ENCODE results near the gene MYH13.
A peak's percentile ranks its signal among the peaks of the same experiment; 100 is the strongest.

Gene MYH13

DNA sequence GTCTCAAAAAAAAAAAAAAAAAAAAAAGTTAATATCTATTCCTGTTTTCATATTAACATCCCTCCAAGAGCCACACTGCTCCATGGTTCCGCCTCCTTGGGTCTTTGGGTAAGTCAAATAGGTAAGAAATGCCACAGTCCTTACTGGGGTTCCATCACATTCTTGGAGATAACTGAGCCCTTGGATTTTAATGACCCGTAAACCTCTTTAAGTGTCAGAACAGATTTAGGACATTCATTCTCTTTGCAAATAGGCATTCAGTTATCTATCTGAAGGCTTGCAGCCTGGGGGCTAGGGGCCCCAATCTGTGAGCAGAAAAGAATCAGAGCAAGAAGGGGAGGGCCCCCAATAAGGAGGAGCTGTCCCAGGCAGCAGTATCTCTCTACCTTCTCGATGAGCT, 28.0 kb downstream of the MYH13 start:
- no peak for DNase-seq (ENCODE audit: low read depth)

DNA sequence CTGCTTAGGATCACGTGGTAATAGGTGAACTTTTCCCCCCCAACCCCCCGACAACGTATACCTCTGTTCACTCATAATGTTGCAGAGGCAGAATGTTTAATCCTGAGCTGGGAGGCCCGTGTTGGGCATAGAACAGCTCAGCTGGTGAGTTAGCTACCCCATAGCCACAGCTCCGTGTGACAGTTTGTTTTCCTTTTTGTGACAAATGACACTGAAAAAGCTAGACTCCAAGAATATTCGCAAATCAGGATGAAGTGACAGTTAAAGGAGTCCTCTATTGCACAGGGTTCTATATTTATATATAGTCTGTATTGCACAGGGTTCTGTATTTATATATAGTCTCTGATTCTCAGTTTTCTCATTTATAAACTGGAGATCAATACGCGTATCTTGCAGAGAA, 33.8 kb downstream of the MYH13 start:
- no peak for DNase-seq (ENCODE audit: low read depth)

DNA sequence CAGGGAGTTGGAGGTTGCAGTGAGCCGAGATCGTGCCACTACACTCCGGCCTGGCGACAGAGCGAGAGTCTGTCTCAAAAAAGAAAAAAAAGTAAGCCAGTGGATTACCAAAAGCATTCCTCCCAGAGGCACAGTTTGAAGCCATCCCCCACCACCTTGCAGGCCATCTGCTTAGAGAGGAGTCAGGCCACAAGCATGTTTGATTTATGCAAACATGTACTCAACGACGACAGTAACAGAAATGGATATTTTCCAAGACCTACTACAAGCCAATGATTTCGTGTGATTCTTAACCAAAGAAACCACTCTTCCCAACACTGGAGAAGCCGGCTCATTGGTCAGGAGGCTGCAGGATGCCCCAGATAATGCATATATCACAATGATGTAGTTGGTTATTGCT, 34.8 kb downstream of the MYH13 start:
- DNase-seq (ENCODE audit: low read depth), result no peak

DNA sequence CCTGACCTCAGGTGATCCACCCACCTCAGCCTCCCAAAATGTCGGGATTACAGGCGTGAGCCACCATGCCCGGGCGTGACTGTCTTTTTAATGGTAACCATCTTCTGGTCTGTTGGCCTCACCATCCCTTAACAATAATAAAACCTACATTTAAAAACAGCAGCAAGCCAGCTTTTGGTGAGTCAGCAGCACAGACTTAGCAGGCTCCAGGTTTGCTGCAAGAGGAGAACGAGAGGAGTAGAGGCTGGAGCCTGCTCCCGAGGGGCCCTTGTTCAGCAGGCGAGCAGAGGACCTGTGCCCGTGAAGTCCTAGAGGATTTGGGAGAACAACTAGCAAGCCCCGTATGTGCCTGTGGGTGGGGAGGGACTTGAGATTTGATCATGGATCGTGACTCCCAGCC, 35.7 kb downstream of the MYH13 start:
- DNase-seq (ENCODE audit: low read depth), result no peak

DNA sequence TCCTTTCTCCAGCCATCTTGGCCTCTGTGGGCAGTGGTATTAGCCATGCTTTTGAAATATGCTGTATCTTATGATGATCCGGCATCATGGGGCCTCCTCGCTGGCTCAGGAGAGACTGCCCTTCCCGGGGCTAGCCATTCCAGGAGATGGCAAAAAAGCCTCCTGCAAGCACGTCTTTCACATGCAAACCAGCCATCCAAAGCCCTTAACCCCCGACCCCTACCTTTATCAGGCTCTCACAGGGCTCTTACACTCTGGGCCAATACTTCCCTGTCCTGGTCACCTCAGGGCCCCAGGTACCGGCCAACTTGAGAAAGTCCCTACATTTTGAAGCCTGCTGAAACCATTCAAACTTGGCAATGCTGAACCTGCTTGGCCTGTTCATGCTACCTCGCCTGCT, 36.4 kb downstream of the MYH13 start:
- DNase-seq (ENCODE audit: low read depth), result no peak

DNA sequence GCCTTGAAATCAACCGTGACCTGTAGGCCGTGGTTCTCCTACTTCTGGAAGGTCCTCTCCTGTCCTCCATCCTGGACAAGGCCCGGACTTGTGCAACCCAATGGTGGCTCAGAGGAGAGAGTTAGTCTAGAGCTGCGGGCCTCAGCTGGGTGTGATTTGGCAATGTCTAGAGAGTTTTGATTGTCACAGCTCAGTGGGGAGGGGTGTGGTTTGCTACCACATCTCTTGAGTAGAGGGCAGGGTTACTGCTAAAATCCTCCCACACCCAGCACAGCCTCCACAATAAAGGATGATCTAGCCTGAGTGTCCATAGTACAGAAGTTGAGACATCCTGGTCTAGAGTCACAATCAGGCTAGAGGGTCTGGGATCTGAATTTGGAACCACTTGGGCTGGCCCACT, 40.3 kb downstream of the MYH13 start:
- no peak for DNase-seq (ENCODE audit: low read depth)

DNA sequence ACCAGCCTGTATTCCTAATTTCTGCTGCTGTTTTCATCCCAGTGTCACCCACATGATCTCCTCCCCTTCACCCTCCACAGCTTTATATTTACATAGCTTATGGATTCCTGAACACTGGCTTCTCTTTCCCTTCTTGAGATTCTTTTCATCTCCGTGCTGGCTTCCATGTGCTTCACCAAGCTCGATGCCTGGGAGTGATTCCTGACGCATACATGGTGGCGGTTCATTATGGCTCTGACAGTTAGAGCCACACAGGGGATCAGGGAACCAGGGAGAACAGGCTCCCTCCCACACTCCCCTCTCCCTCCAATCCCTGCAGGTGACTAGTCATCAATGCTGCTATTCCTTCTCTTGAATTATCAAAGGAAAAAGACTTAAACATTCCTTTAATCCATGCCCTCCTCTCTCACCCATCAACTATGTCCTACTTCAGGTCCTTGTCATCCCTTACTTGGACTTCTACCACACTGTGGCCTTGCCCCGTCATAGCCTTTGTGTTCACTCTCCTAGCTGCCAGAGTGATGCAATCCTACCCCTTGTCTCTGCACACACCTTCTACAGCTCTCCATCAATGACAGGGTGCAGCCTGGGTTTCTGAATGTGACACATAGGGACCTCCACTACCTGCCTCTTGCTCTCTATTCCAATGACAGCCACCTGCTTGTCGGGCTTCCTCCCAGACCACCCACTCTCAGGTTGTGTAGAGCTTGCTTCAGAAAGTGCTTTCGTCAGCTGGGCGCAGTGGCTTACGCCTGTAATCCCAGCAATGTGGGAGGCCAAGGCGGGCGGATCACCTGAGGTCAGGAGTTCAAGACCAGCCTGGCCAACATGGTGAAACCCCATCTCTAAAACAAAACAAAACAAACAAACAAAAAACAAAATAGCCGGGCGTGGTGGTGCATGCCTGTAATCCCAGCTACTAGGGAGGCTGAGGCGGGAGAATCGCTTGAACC, 43.6 kb downstream of the MYH13 start:
- no peak for DNase-seq (ENCODE audit: low read depth)

DNA sequence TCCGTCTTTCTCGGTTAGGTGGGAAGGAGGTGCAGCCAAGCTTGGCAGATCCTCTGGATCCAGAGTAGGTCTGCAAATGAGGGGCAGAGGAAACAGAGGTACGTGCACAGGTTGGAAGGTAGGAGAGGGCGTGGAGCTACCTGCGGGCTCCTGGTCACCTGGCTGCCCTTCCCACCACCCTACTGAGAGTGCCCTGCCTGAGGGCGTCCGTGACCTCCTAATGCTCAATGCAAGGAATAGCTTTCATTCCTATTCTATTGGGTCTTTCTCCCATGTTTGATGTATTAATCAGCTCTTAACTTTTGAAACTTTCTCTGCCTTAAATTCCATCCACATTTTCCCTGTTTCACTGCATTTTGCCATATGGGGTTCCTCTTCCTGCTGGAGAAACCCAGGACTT, 44.6 kb downstream of the MYH13 start:
- no peak for DNase-seq (ENCODE audit: low read depth)

DNA sequence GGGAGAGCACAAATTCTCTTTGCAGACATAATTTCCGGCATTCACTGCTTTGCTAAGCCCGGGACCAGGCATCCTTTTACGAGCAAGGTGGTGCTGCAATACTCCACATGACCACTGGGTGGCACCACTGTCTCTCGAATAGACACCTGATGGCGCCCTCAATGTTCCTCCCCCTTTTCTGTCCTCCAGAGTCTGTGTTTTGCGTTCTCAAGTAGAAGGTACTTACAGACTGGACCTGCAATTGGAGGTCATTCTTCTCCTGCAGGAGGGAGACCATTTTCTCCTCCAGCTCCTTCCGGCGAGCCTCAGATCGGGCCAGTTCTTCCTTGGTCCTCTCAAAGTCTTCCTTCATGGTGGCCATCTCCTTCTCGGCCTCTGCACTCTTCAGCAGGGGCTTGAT, 45.2 kb downstream of the MYH13 start:
- peak; percentile 17 for DNase-seq (ENCODE audit: low read depth)

DNA sequence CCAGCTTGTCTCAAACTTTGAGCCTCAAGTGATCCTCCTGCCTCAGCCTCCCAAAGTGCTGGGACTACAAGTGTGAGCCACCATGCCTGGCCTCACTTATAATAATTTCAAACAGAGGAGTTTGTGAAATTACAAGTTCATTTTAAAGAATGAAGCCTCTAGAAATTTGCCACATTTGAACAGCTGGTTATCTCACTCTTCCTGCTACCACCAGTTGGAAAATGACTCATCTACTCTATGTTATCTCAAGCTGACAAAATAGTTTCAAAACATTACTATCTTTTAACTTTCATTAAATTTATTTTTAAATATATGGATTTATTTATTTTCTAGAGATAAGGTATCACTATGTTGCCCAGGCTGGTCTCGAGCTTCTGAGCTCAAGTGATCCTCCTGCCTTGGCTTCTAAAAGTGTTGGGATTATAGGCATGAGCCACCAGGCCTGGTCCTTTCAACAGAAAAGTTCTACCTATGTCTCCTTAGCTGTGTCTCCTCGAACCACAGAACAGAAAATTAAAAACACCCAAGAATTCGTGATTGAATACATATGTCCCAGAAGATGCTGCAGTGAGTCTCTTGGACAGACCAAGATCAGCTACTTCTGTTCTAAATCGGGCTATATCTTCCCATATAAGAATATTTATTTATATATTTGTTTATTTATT, 47.6 kb downstream of the MYH13 start:
- no peak for DNase-seq (ENCODE audit: low read depth)

DNA sequence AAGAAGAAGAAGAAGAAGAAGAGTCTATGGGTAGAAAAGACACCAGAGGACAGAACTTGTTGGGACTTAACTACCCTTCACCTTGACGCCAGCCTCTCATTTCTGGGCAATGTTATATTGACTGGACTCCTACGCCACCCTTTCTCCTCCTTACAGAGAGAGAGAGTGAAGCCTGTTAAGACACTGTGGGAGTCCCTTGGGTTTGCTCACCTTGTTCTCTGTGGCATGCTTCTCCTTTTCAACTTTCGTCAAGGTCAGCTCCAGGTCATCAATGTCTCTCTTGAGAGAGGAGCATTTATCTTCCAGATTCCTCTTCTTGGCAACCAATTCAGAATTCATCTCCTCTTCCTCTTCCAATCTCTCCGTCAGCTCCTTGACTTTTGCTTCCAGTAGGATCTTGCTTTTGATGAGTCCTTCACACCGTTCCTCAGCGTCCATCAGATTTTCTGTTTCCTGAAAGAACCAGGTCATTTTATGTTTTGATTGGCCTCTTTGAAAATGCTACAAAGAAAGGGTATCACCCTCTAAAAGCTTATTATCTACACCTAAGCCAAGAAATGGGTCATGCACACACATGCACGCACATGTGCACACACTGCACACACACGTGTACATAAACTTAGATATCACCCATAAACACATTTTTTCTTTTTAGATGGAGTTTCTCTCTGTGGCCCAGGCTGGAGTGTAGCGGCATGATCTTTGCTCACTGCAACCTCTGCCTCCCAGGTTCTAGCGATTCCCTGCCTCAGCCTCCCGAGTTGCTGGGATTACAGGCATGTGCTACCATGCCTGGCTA, 48.8 kb downstream of the MYH13 start:
- DNase-seq (ENCODE audit: low read depth), result no peak

DNA sequence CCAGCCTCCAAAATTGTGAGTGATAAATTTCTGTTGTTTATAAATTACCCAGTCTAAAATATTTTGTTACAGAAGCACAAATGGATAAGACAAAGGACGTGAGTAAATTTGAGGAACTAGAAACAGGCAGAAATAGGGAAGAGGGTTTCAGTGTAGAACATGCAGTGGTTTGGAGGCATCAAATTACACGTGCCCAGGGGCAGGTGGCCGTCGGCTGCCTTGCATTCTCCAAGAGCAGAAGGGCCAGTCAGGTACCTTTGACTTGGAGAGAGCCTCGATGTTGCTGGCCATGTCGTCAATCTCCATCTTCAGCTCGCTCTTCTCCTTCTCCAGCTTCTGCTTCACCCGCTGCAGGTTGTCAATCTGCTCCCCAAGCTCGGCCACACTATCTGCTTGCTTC, 54.3 kb downstream of the MYH13 start:
- DNase-seq (ENCODE audit: low read depth), result no peak

DNA sequence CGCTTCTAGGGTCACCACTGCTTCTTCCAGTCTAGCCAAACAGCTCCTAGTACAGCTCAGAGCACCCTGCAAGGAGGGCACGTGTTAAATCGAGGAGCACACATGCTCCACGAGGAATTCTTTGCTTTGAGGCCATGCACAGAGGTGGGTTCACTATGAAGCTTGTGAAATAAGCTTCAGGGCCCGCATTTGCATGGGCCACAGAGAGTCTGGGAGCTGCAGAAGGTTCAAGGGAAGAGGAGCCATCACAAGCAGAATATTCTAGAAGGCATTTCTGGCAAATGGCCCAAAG, 55.3 kb downstream of the MYH13 start:
- DNase-seq (ENCODE audit: low read depth), result no peak

DNA sequence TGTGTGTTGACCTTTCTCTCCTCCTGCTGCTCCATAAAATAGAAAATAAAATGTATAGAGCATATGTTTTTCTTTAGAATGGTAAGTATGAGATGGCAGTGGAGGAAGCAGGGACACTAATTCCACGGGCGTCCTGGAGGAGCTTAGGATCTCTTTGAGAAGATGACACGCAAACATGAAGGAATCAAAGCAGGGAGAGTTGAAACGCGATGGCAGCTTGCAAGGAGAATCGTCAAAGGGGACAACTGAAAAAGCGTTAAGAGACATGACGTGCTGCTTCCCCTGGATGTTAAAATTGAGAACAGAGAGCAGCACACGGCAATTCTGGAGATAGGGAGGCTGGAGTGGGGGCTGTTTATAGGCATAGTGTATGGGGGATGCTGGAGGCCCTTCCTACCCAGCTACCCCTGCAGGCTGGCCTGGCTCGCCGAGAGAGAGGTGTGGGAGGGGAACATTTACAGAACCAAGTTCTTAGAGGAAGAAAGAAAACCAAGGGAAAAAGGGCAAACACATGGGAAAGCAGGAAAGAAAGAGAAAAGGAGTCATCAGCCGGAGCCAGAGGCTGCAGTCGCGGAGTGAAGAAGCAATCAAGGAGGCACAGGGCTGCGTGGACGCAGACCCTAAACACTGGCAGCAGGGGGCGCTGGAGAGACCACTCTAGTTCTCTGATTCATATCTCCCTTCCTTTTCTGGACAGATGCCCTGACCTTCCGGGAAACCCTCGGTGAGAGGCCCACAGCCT, 55.8 kb downstream of the MYH13 start:
- no peak for DNase-seq (ENCODE audit: low read depth)

DNA sequence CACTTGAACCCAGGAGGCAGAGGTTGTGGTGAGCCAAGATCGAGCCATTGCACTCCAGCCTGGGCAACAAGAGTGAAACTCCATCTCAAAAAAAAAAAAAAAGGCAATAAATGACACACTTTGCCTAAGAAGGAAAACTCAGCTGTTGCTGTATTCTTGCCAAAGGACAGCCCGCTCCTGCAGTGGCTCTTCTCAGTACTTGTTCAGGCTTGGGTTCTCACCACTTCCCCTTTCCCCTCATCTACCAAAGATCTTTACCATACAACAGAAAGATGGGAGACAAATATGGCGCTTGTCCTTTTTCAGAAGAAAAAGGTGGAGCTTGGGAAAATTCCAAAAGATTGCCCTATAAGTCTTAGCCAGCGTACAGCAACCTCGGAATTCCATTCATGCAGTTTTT, 58.5 kb downstream of the MYH13 start:
- DNase-seq (ENCODE audit: low read depth), result no peak

DNA sequence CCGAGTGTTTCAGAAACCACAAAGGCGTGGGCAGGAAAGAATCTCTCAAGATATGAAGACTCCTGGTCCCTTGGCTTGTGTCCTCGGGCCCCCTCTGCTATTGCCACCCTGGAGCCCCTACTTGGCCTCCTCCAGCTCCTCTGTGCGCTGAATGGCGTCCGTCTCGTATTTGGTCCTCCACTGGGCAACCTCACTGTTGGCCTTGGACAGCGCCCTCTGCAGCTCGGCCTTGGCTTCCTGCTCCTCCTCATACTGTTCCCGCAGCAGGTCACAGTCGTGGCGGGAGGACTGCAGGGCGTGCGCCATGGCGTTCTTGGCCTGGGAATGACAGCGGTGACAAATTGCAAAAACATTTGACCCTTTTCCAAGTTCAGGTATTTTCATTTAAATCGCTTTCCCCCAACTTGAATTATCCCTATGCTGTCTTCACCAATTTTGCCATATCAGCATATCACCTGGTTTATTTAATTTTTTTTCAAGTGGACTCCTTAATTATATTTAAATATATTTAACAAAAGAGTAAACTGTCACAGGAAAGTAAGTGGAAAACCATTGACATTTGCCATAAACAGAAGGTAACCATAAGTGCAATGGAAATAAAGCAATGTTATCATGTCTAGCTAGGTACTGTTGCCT, 59.7 kb downstream of the MYH13 start:
- DNase-seq (ENCODE audit: low read depth), result no peak

DNA sequence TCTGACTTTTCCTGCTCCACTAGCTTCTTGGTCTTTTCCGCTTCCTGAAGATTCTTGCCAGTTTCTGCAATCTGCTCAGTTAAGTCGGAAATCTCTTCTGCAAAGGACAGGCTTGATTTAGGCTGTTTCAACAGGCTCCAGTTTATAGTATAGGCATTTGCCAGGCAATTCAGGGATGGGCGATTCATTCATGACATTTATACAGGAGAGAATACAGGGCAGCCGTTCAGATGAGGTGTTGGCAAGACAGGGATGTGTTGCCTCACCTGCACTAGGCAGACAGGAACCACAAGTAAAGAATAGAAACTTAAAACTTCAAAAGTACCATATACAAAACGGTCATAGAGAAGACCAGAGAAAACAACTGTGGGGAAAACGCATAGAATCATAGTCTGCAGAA, 61.7 kb downstream of the MYH13 start:
- DNase-seq (ENCODE audit: low read depth), result no peak

DNA sequence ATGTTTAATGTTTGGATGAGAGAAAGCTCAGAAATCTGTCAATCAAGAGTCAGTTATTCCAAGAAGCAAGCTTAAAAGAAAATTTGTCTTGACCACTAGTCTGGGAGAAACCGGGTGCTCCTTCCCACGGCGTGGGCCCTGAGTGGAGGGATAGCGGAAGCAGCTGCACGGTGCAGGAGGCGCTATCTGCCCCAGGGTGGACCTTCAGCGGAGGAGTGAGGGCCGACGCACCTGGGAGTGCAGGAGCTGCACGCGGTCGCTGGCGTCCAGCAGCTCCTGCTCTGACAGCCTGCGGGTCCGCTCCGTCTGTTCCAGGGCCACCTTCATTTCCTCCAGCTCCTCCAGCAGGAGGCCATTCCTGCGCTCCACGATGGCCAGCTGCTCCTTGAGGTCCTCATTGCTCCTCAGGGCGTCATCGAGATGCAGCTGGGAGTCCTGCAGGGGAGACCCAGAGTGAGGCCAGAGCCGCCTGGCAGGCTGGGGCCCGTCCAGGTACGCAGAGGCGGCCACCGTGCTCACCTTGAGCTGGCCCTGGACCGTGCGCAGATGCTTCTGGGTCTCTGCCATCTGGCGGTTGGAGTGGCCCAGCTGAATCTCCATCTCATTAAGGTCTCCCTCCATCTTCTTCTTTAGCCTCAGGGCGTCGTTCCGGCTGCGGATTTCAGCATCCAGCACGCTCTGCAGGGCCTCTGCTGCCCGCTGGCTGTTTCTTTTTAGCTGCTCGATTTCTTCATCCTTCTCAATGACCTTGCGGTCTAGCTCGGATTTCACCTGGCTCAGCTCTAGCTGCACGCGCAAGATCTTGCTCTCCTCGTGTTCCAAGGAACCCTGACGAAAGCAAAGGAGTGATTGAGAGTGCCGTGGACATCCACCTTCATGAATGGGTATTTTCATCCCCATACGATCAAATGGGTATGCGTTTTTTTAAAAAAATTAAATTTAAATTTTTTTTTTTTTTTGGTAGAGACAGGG, 63.5 kb downstream of the MYH13 start:
- DNase-seq (ENCODE audit: low read depth), result no peak

DNA sequence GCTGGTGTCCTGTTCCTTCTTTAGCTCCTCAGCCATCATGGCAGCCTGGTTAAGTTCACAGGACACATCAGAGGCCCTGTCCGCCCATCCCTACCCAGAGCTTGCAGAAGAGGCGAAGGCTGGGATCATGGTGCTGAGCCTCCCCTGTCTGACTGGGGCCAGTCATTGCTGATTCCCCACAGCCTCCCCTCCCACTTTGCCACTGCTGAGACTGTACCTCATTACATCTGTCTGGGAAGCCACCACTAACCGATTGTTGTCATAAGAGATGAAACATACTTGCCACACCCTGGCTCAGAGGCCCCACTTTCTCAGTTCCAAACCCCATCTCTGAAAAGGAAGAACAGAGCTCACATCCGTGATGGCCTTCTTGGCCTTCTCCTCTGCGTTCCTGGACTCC, 66.2 kb downstream of the MYH13 start:
- DNase-seq (ENCODE audit: low read depth), result no peak

DNA sequence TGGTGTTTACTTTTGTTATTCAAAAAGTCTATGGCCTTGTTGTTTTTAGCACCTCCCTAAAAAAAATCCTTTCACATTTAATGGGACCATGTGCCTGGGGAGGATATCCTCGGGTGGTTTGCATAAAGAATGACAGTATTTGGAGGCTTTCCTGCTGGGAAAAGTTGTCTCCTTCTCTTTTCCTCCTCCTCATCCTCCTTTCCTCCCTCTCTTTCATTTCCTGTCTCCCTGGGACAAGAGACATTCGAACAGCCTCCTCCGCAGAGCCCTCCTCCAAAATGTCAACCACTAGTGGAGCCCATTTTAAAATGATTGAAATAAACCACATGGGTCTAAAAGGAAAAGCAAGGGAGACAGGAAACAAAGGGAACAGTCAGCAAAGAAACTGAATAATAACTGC, 67.4 kb downstream of the MYH13 start:
- DNase-seq (ENCODE audit: low read depth), result no peak
